ENCODE data around the gene AUH. TPM values are rescaled to one million over a fixed set of nuclear protein-coding genes. Genes with fewer than 3 reads are reported as not detected.

Gene AUH
- total and polyA plus RNA-seq, 2 donors (not counting 1 experiment from before 2014, with no cell fraction given): 11.3 to 55.5 TPM

DNA sequence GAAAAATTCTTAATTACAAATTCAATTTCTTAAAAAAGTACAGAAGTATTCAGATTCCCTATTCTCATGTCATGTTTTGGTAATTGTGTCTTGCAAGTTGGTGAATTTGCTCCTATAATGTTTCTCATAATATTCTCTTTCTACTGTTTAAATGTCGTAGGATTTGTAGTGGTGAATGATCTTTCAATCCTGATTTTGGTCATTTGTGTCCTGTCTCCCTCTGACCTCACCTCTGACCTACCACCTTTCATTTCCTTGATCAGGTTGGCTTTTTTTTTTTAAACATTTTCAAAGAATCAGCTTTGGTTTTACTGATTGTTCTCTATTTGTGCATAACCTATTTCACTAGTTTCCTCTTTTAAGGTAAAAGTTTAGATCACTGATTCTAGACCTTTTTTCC, 102.6 kb downstream of the AUH start:
- TF ChIP-seq, protein P1, sequence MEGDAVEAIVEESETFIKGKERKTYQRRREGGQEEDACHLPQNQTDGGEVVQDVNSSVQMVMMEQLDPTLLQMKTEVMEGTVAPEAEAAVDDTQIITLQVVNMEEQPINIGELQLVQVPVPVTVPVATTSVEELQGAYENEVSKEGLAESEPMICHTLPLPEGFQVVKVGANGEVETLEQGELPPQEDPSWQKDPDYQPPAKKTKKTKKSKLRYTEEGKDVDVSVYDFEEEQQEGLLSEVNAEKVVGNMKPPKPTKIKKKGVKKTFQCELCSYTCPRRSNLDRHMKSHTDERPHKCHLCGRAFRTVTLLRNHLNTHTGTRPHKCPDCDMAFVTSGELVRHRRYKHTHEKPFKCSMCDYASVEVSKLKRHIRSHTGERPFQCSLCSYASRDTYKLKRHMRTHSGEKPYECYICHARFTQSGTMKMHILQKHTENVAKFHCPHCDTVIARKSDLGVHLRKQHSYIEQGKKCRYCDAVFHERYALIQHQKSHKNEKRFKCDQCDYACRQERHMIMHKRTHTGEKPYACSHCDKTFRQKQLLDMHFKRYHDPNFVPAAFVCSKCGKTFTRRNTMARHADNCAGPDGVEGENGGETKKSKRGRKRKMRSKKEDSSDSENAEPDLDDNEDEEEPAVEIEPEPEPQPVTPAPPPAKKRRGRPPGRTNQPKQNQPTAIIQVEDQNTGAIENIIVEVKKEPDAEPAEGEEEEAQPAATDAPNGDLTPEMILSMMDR (conservative IDR thresholded peaks at IDR 0.05 in 1 of 2, IDR thresholded peaks at IDR 0.05 in 1 of 2; ENCODE audit: low read depth in 1 of 2, low read length in 2 of 2): no peak
- no peak for TF ChIP-seq EZH2 (IDR thresholded peaks at IDR 0.05; ENCODE audit: low read length, missing control alignments)
- Histone ChIP-seq H2AFZ (ENCODE audit: low read length) (no peak overlapping the region), H3K79me2 (ENCODE audit: control insufficient read depth, insufficient read depth, low read length) (no peaks in the 10 kb centered on the region), H3K4me3 (replicated peaks in 1 of 4; ENCODE audit: control extremely low read depth in 1 of 4, insufficient read depth in 1 of 4, low read depth in 3 of 4, low read length in 4 of 4) (no peak overlapping the region), H3K27ac (ENCODE audit: insufficient read depth, low read length) (no peak overlapping the region), H4K20me1 (ENCODE audit: control insufficient read depth, extremely low read depth, insufficient read depth, low read length) (no peaks in the 10 kb centered on the region), H3K4me2 (ENCODE audit: extremely low read depth, insufficient read depth, low read length) (no peak overlapping the region), H3K4me1 (ENCODE audit: control insufficient read depth, extremely low read depth, insufficient read depth, low read length) (peaks cover 6% of the 10 kb centered on the region), H3K27me3 (ENCODE audit: control insufficient read depth, insufficient read depth, low read length) (no peaks in the 10 kb centered on the region), H3K9ac (ENCODE audit: insufficient read depth, low read length) (no peak overlapping the region), H3K36me3 (ENCODE audit: control insufficient read depth, insufficient read depth, low read length) (no peaks in the 10 kb centered on the region), H3K9me3 (ENCODE audit: control insufficient read depth, insufficient read depth, low read depth, low read length) (no peaks in the 10 kb centered on the region)
- no peak for DNase-seq (ENCODE audit: low read depth in 2 of 2)

DNA sequence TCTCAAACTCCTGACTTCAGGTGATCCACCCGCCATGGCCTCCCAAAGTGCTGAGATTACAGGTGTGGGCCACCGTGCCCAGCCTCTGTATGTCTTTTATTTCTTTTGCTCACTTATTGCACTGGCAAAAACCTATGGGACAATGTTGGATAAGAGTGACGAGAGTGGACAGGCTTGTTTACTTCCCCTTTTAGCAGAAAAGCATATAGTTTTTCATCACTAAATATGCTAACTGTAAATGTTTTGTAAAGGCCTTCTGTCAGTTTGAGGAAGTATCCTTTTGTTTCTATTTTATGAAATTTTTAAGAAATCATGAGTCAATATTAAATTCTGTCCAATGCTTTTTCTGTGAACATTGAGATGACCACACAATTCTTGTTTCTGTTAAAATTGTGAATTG, 103.3 kb downstream of the AUH start:
- H3K4me1 ChIP-seq (ENCODE audit: control insufficient read depth, extremely low read depth, insufficient read depth, low read length): peaks cover 6% of the 10 kb centered on the region
- no peak overlapping the region for H3K9ac ChIP-seq (ENCODE audit: insufficient read depth, low read length)
- H3K4me2 ChIP-seq (ENCODE audit: extremely low read depth, insufficient read depth, low read length): no peak overlapping the region
- no peak overlapping the region for H3K4me3 ChIP-seq (replicated peaks in 1 of 4; ENCODE audit: control extremely low read depth in 1 of 4, insufficient read depth in 1 of 4, low read depth in 3 of 4, low read length in 4 of 4)
- H3K36me3 ChIP-seq (ENCODE audit: control insufficient read depth, insufficient read depth, low read length): no peaks in the 10 kb centered on the region
- TF ChIP-seq EZH2 (IDR thresholded peaks at IDR 0.05; ENCODE audit: low read length, missing control alignments): no peak
- TF ChIP-seq, protein P1 (conservative IDR thresholded peaks at IDR 0.05 in 1 of 2, IDR thresholded peaks at IDR 0.05 in 1 of 2; ENCODE audit: low read depth in 1 of 2, low read length in 2 of 2): no peak
- no peak overlapping the region for H2AFZ ChIP-seq (ENCODE audit: low read length)
- no peaks in the 10 kb centered on the region for H4K20me1 ChIP-seq (ENCODE audit: control insufficient read depth, extremely low read depth, insufficient read depth, low read length)
- H3K27ac ChIP-seq (ENCODE audit: insufficient read depth, low read length): no peak overlapping the region
- no peak for DNase-seq (ENCODE audit: low read depth in 2 of 2)
- no peaks in the 10 kb centered on the region for H3K27me3 ChIP-seq (ENCODE audit: control insufficient read depth, insufficient read depth, low read length)
- H3K9me3 ChIP-seq (ENCODE audit: control insufficient read depth, insufficient read depth, low read depth, low read length): no peaks in the 10 kb centered on the region
- no peaks in the 10 kb centered on the region for H3K79me2 ChIP-seq (ENCODE audit: control insufficient read depth, insufficient read depth, low read length)

DNA sequence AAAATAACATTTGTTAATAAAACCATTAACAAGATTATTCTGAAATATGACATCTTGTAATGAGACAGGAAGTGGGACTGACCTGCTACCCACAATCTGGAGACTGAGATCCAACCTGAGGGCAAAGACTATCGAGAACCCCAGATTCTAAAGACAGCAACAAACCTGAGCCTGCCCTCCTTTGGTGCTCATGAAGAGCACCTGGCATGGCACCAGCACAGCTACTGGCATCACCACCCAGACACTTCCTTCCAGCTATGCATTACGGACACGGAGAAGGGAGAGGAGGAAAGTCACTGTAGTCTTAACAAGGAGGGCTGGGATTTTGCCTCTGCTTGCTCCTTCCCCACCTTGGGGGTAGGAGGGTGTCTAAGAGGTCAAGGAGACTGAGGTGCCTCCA, 105.5 kb downstream of the AUH start:
- Histone ChIP-seq H3K27me3 (ENCODE audit: control insufficient read depth, insufficient read depth, low read length) (no peaks in the 10 kb centered on the region), H2AFZ (ENCODE audit: low read length) (no peak overlapping the region), H3K4me3 (replicated peaks in 1 of 4; ENCODE audit: control extremely low read depth in 1 of 4, insufficient read depth in 1 of 4, low read depth in 3 of 4, low read length in 4 of 4) (no peak overlapping the region), H3K79me2 (ENCODE audit: control insufficient read depth, insufficient read depth, low read length) (no peaks in the 10 kb centered on the region), H3K27ac (ENCODE audit: insufficient read depth, low read length) (no peak overlapping the region), H3K9ac (ENCODE audit: insufficient read depth, low read length) (no peak overlapping the region), H4K20me1 (ENCODE audit: control insufficient read depth, extremely low read depth, insufficient read depth, low read length) (no peaks in the 10 kb centered on the region), H3K36me3 (ENCODE audit: control insufficient read depth, insufficient read depth, low read length) (no peaks in the 10 kb centered on the region), H3K4me2 (ENCODE audit: extremely low read depth, insufficient read depth, low read length) (peak overlapping the region; percentile 5), H3K9me3 (ENCODE audit: control insufficient read depth, insufficient read depth, low read depth, low read length) (no peaks in the 10 kb centered on the region), H3K4me1 (ENCODE audit: control insufficient read depth, extremely low read depth, insufficient read depth, low read length) (peaks cover 6% of the 10 kb centered on the region)
- TF ChIP-seq, protein P1 (conservative IDR thresholded peaks at IDR 0.05 in 1 of 2, IDR thresholded peaks at IDR 0.05 in 1 of 2; ENCODE audit: low read depth in 1 of 2, low read length in 2 of 2): no peak
- no peak for TF ChIP-seq EZH2 (IDR thresholded peaks at IDR 0.05; ENCODE audit: low read length, missing control alignments)
- DNase-seq (ENCODE audit: low read depth in 2 of 2): no peak

All from fibroblast of lung (primary cell).